ENCODE results near the gene TBPL1. TPM values are rescaled to one million over a fixed set of nuclear protein-coding genes. Genes with fewer than 3 reads are reported as not detected.
"Not testable (repeated sequence)": the region's sequence is repeated elsewhere in the genome, so short reads cannot be mapped to it uniquely, and the experiment has no call there.

The TBPL1 gene
- total and polyA plus RNA-seq, 2 of the 8 experiments (the other 6 are each of a cell fraction or from before 2014, with no cell fraction given) = 32.5 to 67.0 TPM

DNA sequence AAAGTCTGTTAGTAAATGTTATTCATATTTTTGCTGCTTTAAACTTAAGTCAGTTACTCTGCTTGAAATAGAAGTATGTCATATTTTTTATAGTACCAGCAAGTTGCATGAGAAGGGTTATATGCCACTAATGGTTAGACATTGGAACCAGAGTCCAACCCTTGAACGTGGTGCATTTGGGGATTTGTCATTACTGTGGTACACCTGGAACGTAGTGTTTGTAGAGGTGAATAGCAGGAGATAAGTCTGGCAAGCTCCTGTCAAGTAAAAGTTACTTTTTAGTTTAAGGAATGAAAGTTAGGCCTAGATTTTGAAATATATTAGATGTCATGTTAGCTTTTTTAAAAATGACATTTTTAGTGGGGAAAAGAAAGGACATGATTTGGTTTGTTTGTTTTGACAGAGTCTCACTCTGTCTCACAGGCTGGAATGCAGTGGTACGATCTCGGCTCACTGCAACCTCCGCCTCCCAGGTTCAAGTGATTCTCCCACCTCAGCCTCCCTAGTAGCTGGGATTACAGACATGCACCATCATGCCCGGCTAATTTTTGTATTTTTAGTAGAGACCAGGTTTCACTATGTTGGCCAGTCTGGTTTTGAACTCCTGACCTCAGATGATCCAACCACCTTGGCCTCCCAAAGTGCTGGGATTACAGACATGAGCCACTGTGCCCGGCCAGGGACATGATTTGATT is 26.4 kb downstream of the TBPL1 start:
- WGBS, 2 experiments (ENCODE audit: extremely low coverage in 1 of 2, insufficient coverage in 1 of 2, insufficient read length in 1 of 2, insufficient replicate concordance in 2 of 2, low coverage in 1 of 2, low lambda C conversion rate in 2 of 2, missing lambda C conversion rate in 1 of 2) = 92% methylated on average over 7 of the region's 7 CpGs; no CpG with 5 or more reads in 1 of the 2 experiments
- POLR2A ChIA-PET (ENCODE audit: partially characterized antibody) = interaction anchor here (1.0 kb wide), 1 partner anchor 13 kb away, joined by 4 read pairs; no protein-coding TSS in a partner anchor
- not testable (repeated sequence) for H2BK5ac ChIP-seq (ENCODE audit: low read depth, low read length)

More for the DNA sequence above, 26.4 kb downstream of the TBPL1 start:
- CTCF ChIA-PET (ENCODE audit: partially characterized antibody) = interaction anchor here (0.9 to 8.1 kb wide), 7 partner anchors 13 to 117 kb away, joined by 3 to 156 read pairs (median 5); no protein-coding TSS in a partner anchor
- not testable (repeated sequence) for H3K4me3 ChIP-seq (ENCODE audit: extremely low read depth in 1 of 4, insufficient read depth in 2 of 4, low read depth in 3 of 4, low read length in 4 of 4); H2BK15ac ChIP-seq (ENCODE audit: low read length); H3K18ac ChIP-seq (ENCODE audit: extremely low read depth, low read length); H3K14ac ChIP-seq (ENCODE audit: insufficient read length); H2AK5ac ChIP-seq (ENCODE audit: low read depth, low read length); FAIRE-seq; H3K9me3 ChIP-seq (ENCODE audit: insufficient read depth in 2 of 2, low read depth in 1 of 2, low read length in 1 of 2); H4K5ac ChIP-seq (ENCODE audit: insufficient read length, low read depth, low read length); H3K4me2 ChIP-seq (ENCODE audit: insufficient read depth in 1 of 2, low read depth in 2 of 2, low read length in 2 of 2); H3K4ac ChIP-seq (replicated peaks; ENCODE audit: insufficient read length, low read depth, low read length); H3K27ac ChIP-seq (ENCODE audit: low read depth, low read length); H3K4me1 ChIP-seq (replicated peaks in 1 of 4; ENCODE audit: control insufficient read depth in 3 of 4, insufficient read depth in 4 of 4, low read length in 3 of 4); H3K23ac ChIP-seq (ENCODE audit: insufficient read length); H3K56ac ChIP-seq (replicated peaks; ENCODE audit: insufficient read length, low read depth, low read length); H3K79me1 ChIP-seq (ENCODE audit: low read depth, low read length); H3K9ac ChIP-seq (replicated peaks in 1 of 4; ENCODE audit: extremely low read depth in 1 of 4, low read depth in 3 of 4, low read length in 3 of 4); H4K20me1 ChIP-seq (replicated peaks in 1 of 2; ENCODE audit: control insufficient read depth in 1 of 2, insufficient read depth in 2 of 2, low read length in 2 of 2); DNase-seq (ENCODE audit: low read depth in 1 of 2, low spot score in 2 of 2); H4K91ac ChIP-seq (replicated peaks; ENCODE audit: insufficient read length, low read length); H4K8ac ChIP-seq (ENCODE audit: extremely low read depth, insufficient read depth, low read length); H2BK20ac ChIP-seq (ENCODE audit: low read length); H2AFZ ChIP-seq (ENCODE audit: low read length); H2BK12ac ChIP-seq (ENCODE audit: low read depth, low read length); H3K23me2 ChIP-seq (ENCODE audit: low read depth, low read length); H2BK120ac ChIP-seq (replicated peaks; ENCODE audit: low read depth, low read length); H3K27me3 ChIP-seq (replicated peaks in 1 of 4; ENCODE audit: control insufficient read depth in 3 of 4, extremely low read depth in 1 of 4, insufficient read depth in 3 of 4, low read length in 3 of 4)
- H3K79me2 ChIP-seq (ENCODE audit: control insufficient read depth in 1 of 2, insufficient read depth in 2 of 2, low read length in 2 of 2) = peaks cover 0 to 53% of the 10 kb centered on the region in 2 experiments; a peak in 2 of 4 replicates
- peaks cover 0 to 31% (median 3%) of the 10 kb centered on the region in 4 experiments; a peak in 3 of 8 replicates for H3K36me3 ChIP-seq (ENCODE audit: control insufficient read depth in 2 of 4, insufficient read depth in 4 of 4, low read length in 3 of 4)
